NK-92 treated with Interleukin-12 subunit alpha and Interleukin-12 subunit beta, amount 100 ng/mL, for 24 hours (cell line): Measurements from ENCODE around the gene NABP1.

Experiments
- DNase-seq: peaks from one replicate; lab custom pipeline; 2025; lab: John Stamatoyannopoulos, UW

NABP1 gene

DNA sequence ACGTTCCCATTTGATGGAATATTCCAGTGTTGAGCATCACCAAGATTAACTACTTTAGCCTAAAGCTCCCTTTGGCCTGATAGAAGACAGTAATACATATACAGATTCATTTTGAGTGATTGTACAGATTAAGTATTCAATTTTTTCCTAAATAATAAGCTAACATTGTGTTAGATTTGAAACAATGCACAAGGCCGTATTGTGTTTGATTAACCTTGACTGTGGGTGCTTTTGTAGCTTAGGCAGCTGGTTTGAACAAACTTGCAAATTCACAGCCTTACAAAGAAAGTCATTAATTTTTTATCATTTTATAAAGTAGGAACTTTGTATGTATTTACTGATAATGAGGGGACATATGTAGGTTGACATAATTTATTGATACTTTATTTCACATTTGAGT is 29.6 kb downstream of the NABP1 start:
- no peak for DNase-seq

DNA sequence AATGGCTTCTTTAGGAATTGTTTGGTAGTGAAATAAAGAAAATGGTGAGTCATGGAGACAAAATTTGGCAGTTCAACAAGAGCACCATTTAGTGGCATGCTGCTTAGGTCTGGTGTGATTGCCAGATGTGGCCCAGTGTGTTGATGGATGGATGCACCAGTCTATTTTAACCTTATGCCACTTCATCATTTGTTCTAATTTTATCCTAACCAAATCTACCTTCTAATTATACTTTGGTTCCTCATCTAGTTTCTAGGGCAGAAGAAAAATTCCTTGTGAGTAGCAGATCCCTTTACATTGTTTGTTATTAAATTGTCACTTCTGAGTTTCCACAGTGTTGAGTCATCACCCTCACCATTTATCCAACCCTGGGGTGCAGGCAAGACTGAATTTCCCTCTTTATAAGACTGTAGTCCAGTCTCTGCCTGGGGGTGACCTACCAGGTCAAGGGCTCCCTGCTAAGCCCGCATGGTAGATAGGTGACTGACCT is 32.5 kb downstream of the NABP1 start:
- no peak for DNase-seq

DNA sequence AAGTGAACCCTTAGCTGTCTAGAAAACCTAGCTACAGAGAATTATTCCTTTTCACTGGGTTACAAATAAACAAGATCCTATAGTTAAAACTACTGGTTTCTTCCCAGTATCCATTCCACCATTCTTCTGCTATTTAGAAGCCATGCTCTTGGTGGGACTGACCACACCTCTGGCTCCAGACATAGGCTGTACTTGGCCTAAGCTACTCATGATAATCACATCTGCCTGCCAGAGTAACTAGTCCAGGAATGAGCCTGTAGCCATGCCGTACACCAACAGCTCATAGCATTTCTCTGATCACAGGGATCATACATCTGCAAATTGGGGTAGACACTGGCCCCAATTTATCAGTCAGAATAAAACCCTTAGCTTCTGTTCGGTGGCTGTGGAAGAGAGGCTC is 33.7 kb downstream of the NABP1 start:
- no peak for DNase-seq

DNA sequence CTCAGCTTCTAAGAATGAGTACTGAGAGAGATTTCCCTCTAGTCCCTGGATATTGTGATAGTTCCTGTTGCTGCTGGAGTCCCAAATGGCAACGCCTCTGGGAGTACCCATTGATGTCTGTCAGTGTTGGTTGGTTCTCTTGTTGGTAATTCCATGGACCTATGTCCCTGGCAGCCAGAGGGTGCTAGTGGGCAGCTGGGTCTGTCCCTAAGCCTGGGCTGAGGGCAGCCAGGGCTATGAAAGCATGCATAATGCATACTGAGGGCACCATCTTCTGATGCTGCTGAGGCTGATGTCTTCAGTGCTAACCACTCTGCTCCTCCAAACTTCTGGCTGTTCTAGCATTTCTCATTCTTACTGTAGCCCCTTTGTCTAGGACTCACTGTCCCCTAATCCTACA is 35.9 kb downstream of the NABP1 start:
- DNase-seq, result no peak

DNA sequence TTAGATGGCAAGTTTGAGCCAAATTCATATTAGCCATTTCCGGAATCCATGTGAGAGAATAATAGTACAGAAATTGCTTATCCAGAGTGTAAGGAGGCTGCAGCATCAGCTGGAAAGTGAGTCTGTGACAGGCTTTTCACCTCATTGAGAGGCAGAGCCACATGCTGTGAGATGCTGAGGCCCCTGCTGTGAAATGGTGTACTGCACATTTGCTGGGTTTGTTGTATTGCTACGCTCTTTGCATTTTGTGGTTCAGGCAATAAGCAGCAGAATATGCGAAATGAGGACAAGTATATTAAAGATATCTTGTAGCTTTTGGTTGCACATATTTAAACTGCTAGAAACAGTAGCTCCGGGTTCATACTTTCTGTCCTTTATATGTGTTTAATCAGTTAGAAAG is 37.0 kb downstream of the NABP1 start:
- DNase-seq, result no peak

DNA sequence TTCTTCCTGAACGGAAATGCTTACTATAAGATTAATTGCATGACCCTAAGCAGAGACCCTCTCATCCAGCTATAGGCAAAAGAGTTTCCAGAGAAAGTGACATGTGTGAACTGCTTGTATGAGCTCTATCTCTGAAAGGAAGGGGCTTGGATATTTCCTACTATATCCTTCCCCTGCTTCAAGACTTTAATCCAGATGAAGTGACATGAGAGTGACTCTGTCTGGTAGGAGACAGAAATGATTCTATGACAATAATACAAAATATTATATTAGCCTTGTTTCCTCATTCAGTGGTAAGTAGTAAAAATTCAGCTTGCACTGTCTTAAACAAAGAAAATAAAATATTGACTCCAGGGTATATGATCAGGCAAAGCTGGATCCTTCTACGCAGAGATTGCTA is 37.5 kb downstream of the NABP1 start:
- DNase-seq, result no peak

DNA sequence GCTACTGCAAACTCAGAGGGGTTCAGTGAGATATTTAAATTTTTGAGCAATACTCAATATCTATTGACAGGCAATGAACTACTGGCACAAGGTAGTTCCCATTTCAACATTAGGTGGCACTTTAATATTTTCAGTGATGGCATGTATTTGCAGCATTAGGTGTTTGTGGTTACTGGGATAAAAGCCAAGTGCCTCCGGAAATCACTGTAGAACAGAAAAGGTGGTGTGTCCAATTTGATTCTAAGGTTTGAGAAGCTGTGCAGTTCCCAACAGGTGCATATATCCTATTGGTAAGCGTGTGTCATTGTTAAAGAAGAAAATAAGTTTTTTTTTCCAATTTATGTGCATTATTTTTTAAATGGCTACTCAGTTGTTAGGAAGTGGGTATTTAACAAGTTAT is 41.3 kb downstream of the NABP1 start:
- no peak for DNase-seq

DNA sequence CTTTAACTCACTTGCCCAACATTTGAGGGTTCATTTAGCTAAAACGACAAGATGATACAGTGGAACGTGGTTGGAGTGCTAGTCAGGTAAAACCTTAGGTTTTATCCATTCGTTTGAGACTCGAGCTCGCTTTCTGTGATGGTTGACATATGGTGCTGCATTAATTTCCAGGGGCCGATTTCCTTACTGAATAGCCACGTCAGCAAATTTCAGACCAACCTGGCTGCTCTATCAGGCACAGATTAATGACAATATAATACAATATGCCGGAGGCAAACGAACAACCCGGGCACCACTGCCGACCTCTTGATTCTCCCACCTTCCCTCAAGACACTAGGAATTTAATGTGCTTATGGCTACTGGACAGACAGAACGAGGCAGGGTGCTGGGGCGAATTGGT is 42.0 kb downstream of the NABP1 start:
- no peak for DNase-seq

DNA sequence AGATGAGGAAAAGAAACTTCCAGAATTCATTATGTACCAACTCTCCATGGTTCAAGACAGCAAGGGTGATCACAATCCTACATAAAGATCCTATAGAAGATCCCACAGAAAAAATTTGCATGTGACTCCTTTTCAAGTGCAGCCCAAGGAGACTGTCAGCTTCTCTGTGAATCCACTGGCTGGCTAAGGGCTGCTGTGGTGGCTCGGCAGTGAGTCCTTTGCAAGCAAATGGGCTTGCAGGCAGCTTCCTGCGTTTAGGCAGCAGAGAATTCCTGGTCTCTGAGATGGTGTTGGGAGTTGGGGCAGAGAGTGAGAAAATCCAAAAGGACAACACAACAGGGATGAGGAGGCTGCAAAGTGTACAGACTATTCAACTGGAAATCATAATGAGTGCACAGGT is 43.4 kb downstream of the NABP1 start:
- no peak for DNase-seq

DNA sequence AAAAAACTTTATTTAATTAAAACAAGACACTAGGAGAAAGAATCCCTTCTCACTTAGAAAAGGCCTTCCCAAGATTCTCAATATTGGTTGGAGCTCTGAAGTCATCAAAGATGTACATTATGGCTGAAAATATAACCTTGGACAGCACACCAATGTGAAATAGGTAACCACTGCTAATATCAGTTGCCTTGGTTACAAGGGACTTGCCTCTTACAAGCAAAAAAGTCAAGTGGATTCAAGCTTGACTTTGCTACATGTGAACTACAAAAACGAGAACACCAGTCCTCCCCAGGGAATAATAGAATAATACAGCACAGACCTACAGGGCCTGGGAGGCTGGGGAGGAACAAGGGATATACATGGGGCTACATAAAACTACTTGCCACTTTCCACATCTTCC is 46.1 kb downstream of the NABP1 start:
- DNase-seq, result no peak

DNA sequence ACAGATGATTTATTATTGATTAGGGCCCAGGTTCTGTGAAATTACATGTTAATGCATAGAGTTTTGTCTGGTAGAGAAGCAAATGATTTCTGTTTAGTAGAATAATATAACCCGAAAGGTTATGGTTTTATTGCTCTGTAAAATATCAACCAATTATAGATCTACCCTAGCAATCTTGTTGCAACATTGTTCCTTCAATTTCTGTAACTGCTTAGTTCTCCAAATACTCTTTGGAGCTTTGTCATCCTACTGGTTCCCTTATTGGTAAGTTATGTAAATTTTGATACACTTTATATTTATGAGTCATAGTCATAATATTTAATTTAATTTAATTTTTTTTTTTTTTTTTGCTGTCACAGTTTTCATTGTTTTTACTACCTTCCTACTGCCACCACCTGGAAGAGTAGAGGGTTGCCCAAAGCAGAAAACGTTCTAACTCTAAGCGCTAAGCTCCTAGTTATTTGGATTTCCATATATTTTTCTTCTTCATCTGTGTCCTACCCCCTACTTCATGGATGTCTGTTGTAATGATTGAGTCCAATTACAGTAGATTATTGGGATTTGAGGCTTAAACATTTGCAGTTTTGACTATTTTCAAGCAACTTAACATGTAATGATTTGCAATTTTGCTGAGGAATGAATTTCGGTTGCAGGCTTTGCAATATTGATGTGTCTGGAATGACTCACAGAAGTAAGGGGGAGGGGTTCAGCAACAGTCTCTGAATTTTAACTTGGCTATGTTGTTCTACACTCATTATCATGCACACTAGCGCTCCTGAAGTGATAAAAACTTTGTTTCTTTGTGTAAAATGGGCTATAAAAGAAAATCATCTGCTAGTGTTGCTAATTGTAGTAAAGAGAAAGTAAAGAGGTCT is 51.1 kb downstream of the NABP1 start:
- no peak for DNase-seq

DNA sequence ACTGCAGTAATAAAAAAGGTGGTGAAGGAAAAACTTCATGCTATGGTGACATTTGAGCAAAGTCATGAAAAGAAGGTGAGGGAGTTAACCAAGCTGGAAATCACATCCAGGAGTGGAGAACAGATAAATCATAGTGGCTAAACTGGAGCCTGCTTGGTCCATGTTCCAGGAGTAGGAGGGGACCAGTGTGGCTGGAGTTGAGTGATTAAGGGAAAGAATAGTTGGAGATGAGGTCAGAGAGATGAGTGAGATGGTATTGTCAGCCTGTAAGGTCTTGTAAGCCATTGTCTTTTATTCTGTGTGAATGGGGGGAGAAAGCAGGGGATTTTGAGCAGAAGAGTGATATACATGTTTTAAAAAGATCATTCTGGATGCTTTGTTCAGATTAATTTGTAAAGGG is 52.3 kb downstream of the NABP1 start:
- no peak for DNase-seq
